GM12891 (cell line): ENCODE results near the gene GGTA1. TPM values are rescaled to one million over a fixed set of nuclear protein-coding genes. Genes with fewer than 3 reads are reported as not detected.

Experiments
- DNase-seq: peaks from one replicate; pipeline ENCODE4 v3.0.0; 2011; ENCODE audit warnings: low spot score; ENCODE audit not compliant: insufficient read length
- FAIRE-seq: peaks from 2 replicates; lab custom pipeline; 2011; peaks lifted over from hg19 to GRCh38; lab: Jason Lieb, UNC
- PAX5 ChIP-seq: IDR thresholded peaks from 2 replicates; pipeline ENCODE4 v1.6.1; 2011; ENCODE audit warnings: low read length, moderate library complexity, mild to moderate bottlenecking; ENCODE audit not compliant: insufficient read depth, severe bottlenecking
- POLR2A ChIP-seq: IDR thresholded peaks from 2 replicates; pipeline ENCODE4 v1.6.1; 2011; ENCODE audit warnings: low read depth, low read length, control low read depth
- POLR2AphosphoS5 ChIP-seq: IDR thresholded peaks from 2 replicates; pipeline ENCODE4 v1.6.1; 2011; ENCODE audit warnings: low read depth, low read length, control low read depth
- POU2F2 ChIP-seq: IDR thresholded peaks from 2 replicates; pipeline ENCODE4 v1.6.1; 2011; ENCODE audit warnings: low read depth, mild to moderate bottlenecking, control low read depth, low read length, moderate library complexity
- SPI1 ChIP-seq: IDR thresholded peaks from 2 replicates; pipeline ENCODE4 v1.6.1; 2011; ENCODE audit warnings: low read depth, low read length, control low read depth
- TAF1 ChIP-seq: IDR thresholded peaks from 2 replicates; pipeline ENCODE4 v1.6.1; 2011; ENCODE audit warnings: low read depth, low read length, control low read depth
- polyA plus RNA-seq: library from polyadenylated mRNA; unstranded; fragments of >200 nt; gene quantifications from one replicate; pipeline ENCODE4 v1.2.1, GENCODE V29; 2012; ENCODE audit warnings: low read depth, missing spikeins, inconsistent platforms; ENCODE audit not compliant: missing spikeins

The GGTA1 gene
- 0.21 TPM for polyA plus RNA-seq

DNA sequence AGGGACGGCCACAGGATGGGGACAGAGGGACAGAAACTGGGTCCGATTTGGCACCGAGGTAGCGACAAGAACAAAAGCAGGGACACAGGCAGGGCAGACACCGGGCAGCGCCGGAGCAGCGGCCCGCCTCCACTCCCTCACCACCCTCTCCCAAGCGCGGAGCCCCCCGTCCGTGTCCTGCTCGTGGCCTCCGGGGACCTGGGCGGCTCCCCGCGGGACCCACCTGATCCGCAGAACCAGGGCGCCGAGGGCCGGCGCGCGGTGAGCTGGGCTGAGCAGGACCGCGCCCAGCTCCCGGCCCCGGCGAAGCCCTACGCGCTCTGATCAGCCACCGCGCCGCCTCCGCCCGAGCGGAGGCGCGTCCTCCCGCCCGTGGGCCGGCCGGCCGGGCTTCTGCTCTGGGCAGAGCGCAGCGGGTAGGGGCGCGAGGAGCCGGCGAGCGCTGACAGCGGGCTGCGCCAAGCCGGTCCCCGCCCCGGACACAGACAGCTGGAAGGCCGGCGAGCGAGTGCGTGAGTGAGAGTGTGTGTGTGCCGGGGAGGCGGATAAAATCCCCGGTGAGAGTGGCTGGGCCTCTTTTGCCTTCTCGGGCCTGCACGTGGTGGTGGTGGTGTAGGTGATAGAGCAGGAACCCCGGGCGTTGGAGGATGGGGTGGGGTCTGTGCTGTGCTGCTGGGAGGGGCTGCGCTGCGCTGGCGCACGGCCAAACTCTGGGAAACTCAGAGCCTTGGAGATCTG lies at the start of gene GGTA1:
Gene GGTA1, minus strand, starts transcription at position 418 of the 738 bp plus-strand sequence. CDS start 31,922 bp downstream, outside the sequence.
- FAIRE-seq = no peak
- TF ChIP-seq TAF1 (no peak), POLR2A (no peak), POLR2AphosphoS5 (no peak), PAX5 (no peak), POU2F2 (no peak), SPI1 (no peak)
- peak; percentile 36 for DNase-seq

DNA sequence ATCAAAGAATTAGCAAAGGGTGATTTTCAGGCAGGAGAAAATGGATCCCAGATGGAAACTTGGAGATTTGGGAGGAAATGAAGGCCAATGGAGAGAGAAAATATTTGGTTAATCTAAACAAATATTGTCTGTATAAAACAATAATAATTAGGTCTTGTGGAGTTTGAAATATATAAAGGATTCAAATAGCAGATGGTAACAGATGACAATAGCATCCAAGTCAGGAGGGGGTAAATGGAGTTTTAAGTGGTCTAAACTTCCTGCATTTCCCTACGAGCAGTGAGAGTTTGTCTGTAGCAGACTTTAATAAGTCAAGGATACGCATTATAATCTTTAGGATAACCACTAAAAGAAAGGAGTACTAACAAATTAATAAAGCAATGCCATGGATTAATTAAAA lies 49.0 kb upstream of the GGTA1 start:
- TF ChIP-seq PAX5 (no peak), POU2F2 (no peak), SPI1 (no peak), TAF1 (no peak), POLR2A (no peak), POLR2AphosphoS5 (no peak)
- FAIRE-seq (no peak), DNase-seq (no peak)

DNA sequence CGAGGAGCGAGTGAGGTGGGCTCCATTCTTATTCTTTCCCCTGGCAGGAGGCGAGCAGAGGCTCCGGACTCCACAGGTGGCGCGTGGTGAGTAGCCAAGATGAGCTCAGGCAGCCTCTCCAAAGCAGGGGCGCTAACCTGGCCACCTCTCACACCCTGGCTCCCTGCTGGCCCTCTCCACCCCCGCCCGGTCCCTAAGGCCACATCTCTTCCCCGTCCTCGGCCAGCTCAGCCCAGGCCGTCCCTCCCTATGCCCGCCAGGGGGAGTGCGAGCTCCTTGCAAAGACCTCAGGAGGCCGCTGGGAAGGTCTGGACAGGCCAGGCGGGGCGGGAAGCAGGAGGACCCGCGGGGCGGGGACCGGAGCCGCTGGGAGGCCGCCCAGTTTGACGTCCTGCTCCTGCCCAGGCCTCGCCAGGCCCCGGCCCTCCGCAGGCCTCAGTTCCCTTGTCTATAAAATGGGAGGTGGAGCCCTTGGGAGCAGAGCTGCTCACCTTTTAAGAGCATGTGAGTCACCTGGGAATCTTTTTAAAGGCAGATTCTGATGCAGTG lies 46.3 kb upstream of the GGTA1 start:
- no peak for TF ChIP-seq TAF1
- no peak for TF ChIP-seq POU2F2
- no peak for TF ChIP-seq PAX5
- TF ChIP-seq POLR2AphosphoS5 = no peak
- no peak for TF ChIP-seq SPI1
- TF ChIP-seq POLR2A = no peak
- DNase-seq (peak; percentile 94), FAIRE-seq (peak; percentile 89)

DNA sequence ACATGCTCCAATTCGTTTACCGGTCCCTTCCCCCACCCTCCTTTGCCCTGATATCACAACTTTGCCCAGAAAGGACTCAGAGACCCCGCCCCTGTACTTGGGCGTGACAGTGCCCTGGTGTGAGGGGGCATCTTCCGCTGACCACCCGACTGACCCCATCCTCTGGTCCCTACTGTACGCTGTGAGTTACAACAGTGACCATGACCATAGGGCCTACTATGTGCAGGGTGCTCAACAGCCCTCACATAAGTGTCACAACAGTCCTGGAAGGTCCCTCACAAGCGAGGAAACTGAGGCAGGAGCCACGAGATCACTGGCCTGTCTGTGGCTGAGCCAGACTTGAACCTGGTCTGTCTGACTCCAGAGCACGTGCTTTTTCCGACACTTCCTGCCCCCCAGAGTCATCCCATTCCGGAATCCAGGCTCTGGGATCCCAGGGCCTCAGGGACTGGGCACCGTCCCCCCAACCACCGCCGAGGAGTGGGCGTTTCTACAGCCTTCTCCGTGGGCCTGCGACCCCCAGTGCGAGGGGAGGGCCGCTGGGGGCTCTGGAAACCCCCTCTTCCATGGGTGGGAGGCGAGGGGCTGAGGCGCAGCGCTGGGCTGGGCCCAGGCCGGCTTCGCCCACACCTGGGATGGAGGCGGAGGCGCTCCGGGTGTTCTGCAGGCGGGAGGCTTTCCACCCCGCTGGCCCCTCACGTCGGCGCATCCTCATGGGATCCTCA lies 45.7 kb upstream of the GGTA1 start:
- TF ChIP-seq POLR2AphosphoS5 (no peak), POU2F2 (no peak), SPI1 (no peak), TAF1 (no peak), POLR2A (no peak), PAX5 (no peak)
- FAIRE-seq (no peak), DNase-seq (no peak)

DNA sequence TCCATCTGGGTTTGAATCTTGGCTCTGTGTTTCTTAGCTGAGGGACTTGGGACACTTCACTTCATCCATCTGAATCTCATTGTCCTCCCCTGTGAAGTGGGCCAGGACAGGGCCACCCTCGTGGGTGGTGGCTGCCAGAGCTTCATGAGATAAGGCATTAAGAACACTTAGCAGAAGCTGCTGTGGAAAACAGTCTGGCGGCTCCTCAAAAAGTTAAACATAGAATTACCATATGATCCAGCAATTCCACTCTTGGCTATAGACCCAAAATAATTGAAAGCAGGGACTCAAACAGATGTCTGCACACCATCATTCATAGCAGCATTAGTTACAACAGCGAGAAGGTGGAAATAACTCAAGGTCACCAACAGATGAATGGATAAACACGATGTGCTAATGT lies 42.4 kb upstream of the GGTA1 start:
- DNase-seq = no peak
- TF ChIP-seq TAF1 (no peak), POU2F2 (no peak), SPI1 (no peak), PAX5 (no peak)

DNA sequence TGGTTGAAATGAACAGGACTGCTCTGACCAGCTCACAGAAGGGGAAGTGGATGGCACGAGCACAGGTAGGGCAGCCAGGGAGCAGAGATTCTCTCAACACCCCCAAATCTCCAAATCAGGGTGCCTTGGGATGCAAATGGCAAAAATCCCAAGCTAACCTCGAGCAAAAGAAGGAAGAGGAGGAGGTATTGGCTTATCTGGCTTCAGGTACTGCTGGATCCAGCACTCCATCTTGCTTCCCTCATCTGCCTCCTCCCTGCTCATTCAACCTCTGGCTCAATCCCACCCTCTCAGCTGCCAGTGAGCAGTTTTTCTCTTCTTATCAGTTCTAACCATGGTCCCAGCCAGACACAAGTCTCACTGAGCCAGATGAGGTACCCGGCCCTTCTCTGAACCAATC lies 41.6 kb upstream of the GGTA1 start:
- TF ChIP-seq TAF1 (no peak), SPI1 (0 out of 2 replicates have a peak, but pooled peaks have one; percentile 17)
- FAIRE-seq (no peak), DNase-seq (no peak)

More for the DNA sequence above, 42.4 kb upstream of the GGTA1 start:
- no peak for FAIRE-seq

DNA sequence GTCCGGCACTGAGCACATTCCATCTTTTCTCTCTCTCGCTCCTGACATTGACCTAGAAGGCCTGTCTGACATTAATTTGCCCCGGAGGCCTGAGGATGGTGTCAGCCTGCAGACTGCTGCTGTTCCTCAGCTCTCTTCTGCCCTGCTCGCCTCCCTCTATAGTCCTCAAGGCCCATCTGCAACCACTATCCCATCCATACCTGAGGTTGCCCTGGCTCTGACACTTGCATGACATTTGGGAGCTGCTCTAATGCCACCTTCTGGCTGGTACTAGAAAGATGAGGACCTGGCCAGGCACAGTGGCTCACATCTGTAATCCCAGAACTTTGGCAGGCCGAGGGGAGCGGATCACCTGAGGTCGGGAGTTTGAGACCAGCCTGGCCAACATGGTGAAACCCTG lies 38.6 kb upstream of the GGTA1 start:
- no peak for DNase-seq
- TF ChIP-seq TAF1 = no peak
- no peak for TF ChIP-seq POLR2AphosphoS5
- no peak for TF ChIP-seq POU2F2
- TF ChIP-seq SPI1 = no peak
- TF ChIP-seq PAX5 = no peak
- TF ChIP-seq POLR2A = no peak
- FAIRE-seq = no peak

DNA sequence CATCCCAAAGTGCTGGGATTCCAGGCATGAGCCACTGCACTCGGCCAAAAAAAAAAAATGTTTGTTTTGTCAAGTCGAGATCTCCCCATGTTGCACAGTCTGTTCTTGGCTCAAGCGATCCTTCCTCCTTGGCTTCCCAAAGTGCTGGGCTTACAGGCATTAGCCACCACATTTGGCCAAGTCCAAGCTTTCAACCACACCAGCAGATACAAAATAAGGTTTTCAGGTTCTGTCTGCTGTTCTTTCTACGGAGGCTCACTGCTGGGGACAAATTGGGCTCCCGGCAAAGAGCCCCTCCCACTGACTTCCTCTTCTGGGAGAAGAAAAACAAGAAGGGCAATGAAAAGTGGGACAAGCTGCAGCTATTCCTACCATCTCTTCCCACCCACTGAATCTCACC lies 37.6 kb upstream of the GGTA1 start:
- TF ChIP-seq TAF1 (no peak), POLR2A (no peak), SPI1 (no peak), PAX5 (no peak)
- no peak for FAIRE-seq

DNA sequence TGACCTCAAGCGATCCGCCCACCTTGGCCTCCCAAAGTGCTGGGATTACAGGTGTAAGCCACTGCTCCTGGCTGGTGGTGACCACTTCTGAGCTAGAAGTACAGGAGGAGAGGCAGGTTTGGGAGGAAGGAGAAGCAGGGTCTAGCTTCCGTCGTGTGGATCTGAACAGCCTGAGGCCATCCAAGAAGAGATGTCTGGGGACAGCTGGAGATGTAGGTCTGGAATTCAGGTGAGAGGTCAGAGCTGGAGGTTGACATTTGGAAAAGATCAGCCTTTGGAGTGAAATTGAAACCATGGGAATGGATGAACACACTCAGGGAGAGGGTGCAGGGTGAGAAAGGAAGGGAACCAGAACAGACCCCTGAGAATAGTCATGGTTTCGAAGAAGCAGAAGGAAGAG lies 33.2 kb upstream of the GGTA1 start:
- FAIRE-seq = no peak
- TF ChIP-seq TAF1 (no peak), PAX5 (no peak), POLR2AphosphoS5 (no peak), POLR2A (no peak), SPI1 (no peak), POU2F2 (no peak)
- DNase-seq = no peak

More for the DNA sequence above, 37.6 kb upstream of the GGTA1 start:
- DNase-seq = no peak

DNA sequence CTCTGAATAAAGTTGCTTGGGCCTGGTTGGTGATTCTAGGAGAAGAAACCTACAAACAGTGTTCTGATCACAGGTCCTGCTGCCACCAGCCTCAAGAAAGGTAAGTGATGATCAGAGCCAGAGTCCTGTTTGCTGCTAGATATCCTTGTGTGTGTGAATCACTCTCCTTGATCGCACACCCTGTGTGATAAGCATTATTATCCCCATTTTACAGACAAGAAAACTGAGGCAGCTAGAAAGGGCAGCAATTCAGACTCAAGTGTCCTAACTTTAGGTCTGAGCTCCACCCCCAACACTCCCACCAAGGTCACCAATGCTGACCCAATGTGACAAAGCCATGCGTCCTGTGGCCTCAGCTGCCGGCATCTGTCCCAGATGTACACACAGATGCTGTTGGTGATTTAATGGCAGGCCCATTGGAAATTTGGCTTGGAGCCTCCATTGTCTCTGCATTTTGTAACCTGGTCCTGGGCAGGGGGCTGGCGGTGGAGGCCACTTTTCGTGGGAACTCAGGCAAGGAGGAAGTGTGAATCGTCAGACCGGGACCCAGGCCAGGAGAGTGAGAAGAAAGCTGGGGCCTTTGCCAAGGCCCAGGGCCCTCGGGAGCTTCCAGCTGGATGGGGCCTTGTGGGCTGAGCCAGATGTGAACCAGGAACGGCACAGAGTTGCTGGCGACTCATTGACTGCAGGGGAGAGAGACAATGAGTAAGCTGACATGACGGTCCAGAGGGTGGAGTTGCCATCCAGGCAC lies 29.8 kb upstream of the GGTA1 start:
- no peak for TF ChIP-seq SPI1
- no peak for TF ChIP-seq POU2F2
- no peak for TF ChIP-seq TAF1
- no peak for TF ChIP-seq POLR2AphosphoS5
- FAIRE-seq = no peak
- no peak for DNase-seq
